Liver (tissue), 9 donors: ENCODE measurements around the gene USP49. TPM values are rescaled to one million over a fixed set of nuclear protein-coding genes. Genes with fewer than 3 reads are reported as not detected.

Source experiments
- DNase-seq: peaks from one replicate; pipeline ENCODE4 v3.0.0-alpha.2; 2017; ENCODE audit warnings: low spot score
- H3K27ac ChIP-seq, 2 donors: one replicate each; pipeline ENCODE4 v1.7.0; 2013; ENCODE audit warnings: inconsistent platforms in 2 of 2, low read length in 2 of 2, control low read depth in 1 of 2, low read depth in 1 of 2, mild to moderate bottlenecking in 1 of 2
- H3K27me3 ChIP-seq, 4 donors: one replicate each; pipeline versions ENCODE4 v1.6.1 to v1.7.0; 2013; ENCODE audit warnings: low read length in 3 of 4, inconsistent platforms in 1 of 4, mild to moderate bottlenecking in 1 of 4, moderate library complexity in 1 of 4; ENCODE audit not compliant: control insufficient read depth in 4 of 4, insufficient read depth in 4 of 4
- H3K36me3 ChIP-seq, 4 donors: one replicate each; pipeline versions ENCODE4 v1.6.1 to v1.7.0; 2013; ENCODE audit warnings: low read length in 3 of 4, mild to moderate bottlenecking in 3 of 4, low read depth in 1 of 4, moderate library complexity in 1 of 4; ENCODE audit not compliant: control insufficient read depth in 4 of 4, insufficient read depth in 3 of 4
- H3K4me1 ChIP-seq, 4 donors: one replicate each; pipeline versions ENCODE4 v1.6.1 to v1.7.0; 2013; ENCODE audit warnings: low read length in 3 of 4, mild to moderate bottlenecking in 3 of 4, moderate library complexity in 1 of 4; ENCODE audit not compliant: control insufficient read depth in 4 of 4, insufficient read depth in 4 of 4
- H3K4me3 ChIP-seq, 3 donors: one replicate each; pipeline versions ENCODE4 v1.6.1 to v1.7.0; 2013; ENCODE audit warnings: low read length in 3 of 3, control low read depth in 1 of 3, low read depth in 1 of 3, mild to moderate bottlenecking in 1 of 3
- H3K9ac ChIP-seq, 2 donors: one replicate each; pipeline ENCODE4 v1.7.0; 2013; ENCODE audit warnings: low read length in 2 of 2, mild to moderate bottlenecking in 2 of 2, moderate library complexity in 2 of 2, control low read depth in 1 of 2, low read depth in 1 of 2
- H3K9me3 ChIP-seq, 4 donors: one replicate each; pipeline versions ENCODE4 v1.6.1 to v1.7.0; 2013; ENCODE audit warnings: low read length in 3 of 4; ENCODE audit not compliant: control insufficient read depth in 4 of 4
- FOXA1 ChIP-seq: IDR thresholded peaks from 2 replicates; pipeline ENCODE4 v1.6.1; 2016; ENCODE audit warnings: antibody characterized with exemption
- GABPA ChIP-seq, 2 donors: IDR thresholded peaks in 1 of 2; conservative IDR thresholded peaks in 1 of 2; 2 replicates each; pipeline ENCODE4 v1.6.1; 2016; ENCODE audit warnings: antibody characterized with exemption in 2 of 2, mild to moderate bottlenecking in 1 of 2, moderate library complexity in 1 of 2
- HNF4A ChIP-seq, 2 donors: conservative IDR thresholded peaks; 2 replicates each; pipeline ENCODE4 v1.6.1; 2016; ENCODE audit warnings: antibody characterized with exemption in 2 of 2, mild to moderate bottlenecking in 2 of 2
- HNF4G ChIP-seq: IDR thresholded peaks from 2 replicates; pipeline ENCODE4 v1.6.1; 2016; ENCODE audit warnings: antibody characterized with exemption
- JUND ChIP-seq, 2 donors: IDR thresholded peaks; 2 replicates each; pipeline ENCODE4 v1.6.1; 2016; ENCODE audit warnings: antibody characterized with exemption in 2 of 2
- NR2F2 ChIP-seq: IDR thresholded peaks from 2 replicates; pipeline ENCODE4 v1.6.1; 2016; ENCODE audit warnings: antibody characterized with exemption
- RAD21 ChIP-seq, 2 donors: IDR thresholded peaks; 2 replicates each; pipeline ENCODE4 v1.6.1; 2016; ENCODE audit warnings: antibody characterized with exemption in 2 of 2, mild to moderate bottlenecking in 2 of 2
- RXRA ChIP-seq, 2 donors: IDR thresholded peaks; 2 replicates each; pipeline ENCODE4 v1.6.1; 2017 to 2018; ENCODE audit warnings: antibody characterized with exemption in 2 of 2, mild to moderate bottlenecking in 1 of 2
- SP1 ChIP-seq: IDR thresholded peaks from 2 replicates; pipeline ENCODE4 v1.6.1; 2018; ENCODE audit warnings: antibody characterized with exemption, mild to moderate bottlenecking
- TAF1 ChIP-seq: conservative IDR thresholded peaks from 2 replicates; pipeline ENCODE4 v1.6.1; 2016; ENCODE audit warnings: antibody characterized with exemption, mild to moderate bottlenecking
- YY1 ChIP-seq: IDR thresholded peaks from 2 replicates; pipeline ENCODE4 v1.6.1; 2016; ENCODE audit warnings: antibody characterized with exemption, mild to moderate bottlenecking
- WGBS: extraction: QIAGEN DNeasy Blood & Tissue Kit; methylation state at CpG from one replicate; pipeline ENCODE4 v1.1.7; 2013; 5-methylcytosine and 5-hydroxymethylcytosine counted together
- polyA plus RNA-seq, 2 donors: library from polyadenylated mRNA; stranded (reverse) in 1 of 2; unstranded in 1 of 2; fragments of 200-250 nt in 1 of 2; fragments of >200 nt in 1 of 2; fragmentation: Nextera tagmentation in 1 of 2; extraction: Ambion mirVana in 1 of 2; gene quantifications; one replicate each; pipeline versions ENCODE4 v1.2.1 to v1.2.3, GENCODE V29; 2013 to 2015
- total RNA-seq, 2 donors: library from RNA; depleted of rRNA; stranded (reverse); fragments of >200 nt; gene quantifications; one replicate each; pipeline ENCODE4 v1.2.3, GENCODE V29; 2014
- TF ChIP-seq, protein P1 (sequence below): fragments of 150-350 bp; IDR thresholded peaks from 2 replicates; pipeline ENCODE4 v1.5.1; 2017; ENCODE audit warnings: improper control_type of control experiment, low read depth, low read length; ENCODE audit not compliant: missing input control
- TF ChIP-seq, protein P2 (sequence below): IDR thresholded peaks from 2 replicates; pipeline ENCODE4 v1.6.1; 2016; ENCODE audit warnings: antibody characterized with exemption
- TF ChIP-seq, protein P3 (sequence below): IDR thresholded peaks from 2 replicates; pipeline ENCODE4 v1.6.1; 2016; ENCODE audit warnings: antibody characterized with exemption
- donor health status: healthy.
- donor health status: healthy.
- donor health status: healthy.
- donor health status: healthy.
- donor health status: healthy.

Gene USP49
- total and polyA plus RNA-seq, 4 donors, result 0.33 to 3.4 (median 1.1) TPM

DNA sequence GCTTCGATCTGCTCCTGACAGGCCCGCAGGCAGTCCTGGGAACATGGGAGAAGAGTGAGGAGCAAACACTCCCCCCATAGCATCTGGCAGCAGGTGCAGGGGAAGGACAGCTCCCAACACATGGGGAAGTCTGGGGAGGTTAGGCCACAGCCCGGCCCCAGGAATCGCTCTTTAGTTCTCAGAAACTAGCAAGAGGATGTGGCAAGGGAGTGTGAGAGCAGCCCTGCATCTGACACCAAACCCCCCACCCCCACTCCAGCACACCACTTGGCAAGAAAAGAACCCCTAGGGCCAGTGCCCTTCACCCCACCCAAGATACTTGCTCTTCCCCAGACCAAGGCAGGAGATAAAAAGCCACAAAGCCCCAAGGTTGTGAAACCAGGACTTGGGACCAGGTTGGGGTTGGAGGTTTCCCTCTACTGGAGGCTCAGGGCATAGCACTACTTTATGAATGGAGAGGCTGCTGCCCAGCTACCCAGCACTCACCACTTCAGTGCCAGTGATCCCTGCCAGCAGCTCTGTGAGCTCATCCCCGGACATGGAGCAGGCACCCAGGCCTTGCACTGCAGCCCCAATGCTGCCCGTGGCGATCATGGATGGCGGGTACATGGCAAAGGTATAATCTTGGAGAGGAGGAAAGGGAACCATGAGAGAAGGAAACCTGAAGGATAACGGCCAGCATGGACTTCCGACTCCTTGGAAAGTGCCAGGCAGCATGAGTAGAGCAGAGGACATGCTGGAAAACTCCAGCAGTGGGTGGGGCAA is 41.1 kb upstream of the USP49 start:
- Histone ChIP-seq H3K9me3 (no peaks in the 10 kb centered on the region), H3K4me1 (peaks cover 3 to 27% (median 15%) of the 10 kb centered on the region in 4 donors), H3K27ac (peak overlapping the region; percentile 33 to 61), H3K9ac (no peak overlapping the region), H3K4me3 (no peak overlapping the region), H3K27me3 (no peaks in the 10 kb centered on the region), H3K36me3 (peaks cover 5 to 38% (median 27%) of the 10 kb centered on the region in 4 donors)
- TF ChIP-seq RAD21 (IDR thresholded peaks at IDR 0.05), result peak; percentile 77 to 85
- TF ChIP-seq NR2F2, result no peak
- TF ChIP-seq HNF4A (conservative IDR thresholded peaks at IDR 0.05), result peak; percentile 88 to 91
- TF ChIP-seq, protein P1, sequence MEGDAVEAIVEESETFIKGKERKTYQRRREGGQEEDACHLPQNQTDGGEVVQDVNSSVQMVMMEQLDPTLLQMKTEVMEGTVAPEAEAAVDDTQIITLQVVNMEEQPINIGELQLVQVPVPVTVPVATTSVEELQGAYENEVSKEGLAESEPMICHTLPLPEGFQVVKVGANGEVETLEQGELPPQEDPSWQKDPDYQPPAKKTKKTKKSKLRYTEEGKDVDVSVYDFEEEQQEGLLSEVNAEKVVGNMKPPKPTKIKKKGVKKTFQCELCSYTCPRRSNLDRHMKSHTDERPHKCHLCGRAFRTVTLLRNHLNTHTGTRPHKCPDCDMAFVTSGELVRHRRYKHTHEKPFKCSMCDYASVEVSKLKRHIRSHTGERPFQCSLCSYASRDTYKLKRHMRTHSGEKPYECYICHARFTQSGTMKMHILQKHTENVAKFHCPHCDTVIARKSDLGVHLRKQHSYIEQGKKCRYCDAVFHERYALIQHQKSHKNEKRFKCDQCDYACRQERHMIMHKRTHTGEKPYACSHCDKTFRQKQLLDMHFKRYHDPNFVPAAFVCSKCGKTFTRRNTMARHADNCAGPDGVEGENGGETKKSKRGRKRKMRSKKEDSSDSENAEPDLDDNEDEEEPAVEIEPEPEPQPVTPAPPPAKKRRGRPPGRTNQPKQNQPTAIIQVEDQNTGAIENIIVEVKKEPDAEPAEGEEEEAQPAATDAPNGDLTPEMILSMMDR, result peak; percentile 92
- TF ChIP-seq HNF4G, result peak; percentile 74
- WGBS, result 50% methylated on average over 10 of the region's 10 CpGs
- peak; percentile 73 for DNase-seq

DNA sequence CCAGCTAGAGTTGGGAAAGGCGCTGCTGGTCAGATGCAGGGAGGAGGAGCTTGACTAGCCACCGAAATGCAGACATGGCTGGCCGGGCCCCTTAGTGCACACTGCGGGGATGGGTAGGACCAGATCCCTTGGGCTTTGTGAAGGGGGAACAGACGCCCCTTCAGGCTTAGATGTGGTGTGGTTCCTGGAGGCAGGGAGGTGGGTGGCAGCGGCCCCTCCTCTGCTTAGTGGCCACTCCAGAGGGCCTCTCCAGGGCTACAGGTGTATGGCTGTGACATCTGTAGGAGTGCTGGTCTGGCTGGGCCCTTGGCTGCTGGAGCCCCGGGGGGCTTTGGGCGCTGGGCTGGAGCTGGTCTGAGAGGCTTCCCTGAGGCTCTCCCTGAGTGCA is 40.5 kb upstream of the USP49 start:
- peaks cover 3 to 21% (median 11%) of the 10 kb centered on the region in 4 donors for H3K4me1 ChIP-seq
- no peak for DNase-seq
- H3K9me3 ChIP-seq, result no peaks in the 10 kb centered on the region
- H3K9ac ChIP-seq, result no peak overlapping the region
- peak overlapping the region in 1 of 2 donors; percentile 33 for H3K27ac ChIP-seq
- H3K27me3 ChIP-seq, result no peaks in the 10 kb centered on the region
- peaks cover 7 to 44% (median 33%) of the 10 kb centered on the region in 4 donors for H3K36me3 ChIP-seq
- no peak for TF ChIP-seq GABPA (IDR thresholded peaks at IDR 0.05 in 1 of 2, conservative IDR thresholded peaks at IDR 0.05 in 1 of 2)
- no peak for TF ChIP-seq FOXA1
- no peak for TF ChIP-seq YY1
- TF ChIP-seq, protein P2, sequence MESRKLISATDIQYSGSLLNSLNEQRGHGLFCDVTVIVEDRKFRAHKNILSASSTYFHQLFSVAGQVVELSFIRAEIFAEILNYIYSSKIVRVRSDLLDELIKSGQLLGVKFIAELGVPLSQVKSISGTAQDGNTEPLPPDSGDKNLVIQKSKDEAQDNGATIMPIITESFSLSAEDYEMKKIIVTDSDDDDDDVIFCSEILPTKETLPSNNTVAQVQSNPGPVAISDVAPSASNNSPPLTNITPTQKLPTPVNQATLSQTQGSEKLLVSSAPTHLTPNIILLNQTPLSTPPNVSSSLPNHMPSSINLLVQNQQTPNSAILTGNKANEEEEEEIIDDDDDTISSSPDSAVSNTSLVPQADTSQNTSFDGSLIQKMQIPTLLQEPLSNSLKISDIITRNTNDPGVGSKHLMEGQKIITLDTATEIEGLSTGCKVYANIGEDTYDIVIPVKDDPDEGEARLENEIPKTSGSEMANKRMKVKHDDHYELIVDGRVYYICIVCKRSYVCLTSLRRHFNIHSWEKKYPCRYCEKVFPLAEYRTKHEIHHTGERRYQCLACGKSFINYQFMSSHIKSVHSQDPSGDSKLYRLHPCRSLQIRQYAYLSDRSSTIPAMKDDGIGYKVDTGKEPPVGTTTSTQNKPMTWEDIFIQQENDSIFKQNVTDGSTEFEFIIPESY, result no peak
- no peak for TF ChIP-seq JUND (IDR thresholded peaks at IDR 0.05)
- TF ChIP-seq NR2F2, result no peak
- TF ChIP-seq TAF1, result no peak
- no peak for TF ChIP-seq RAD21 (IDR thresholded peaks at IDR 0.05)
- TF ChIP-seq SP1, result no peak
- TF ChIP-seq, protein P3, sequence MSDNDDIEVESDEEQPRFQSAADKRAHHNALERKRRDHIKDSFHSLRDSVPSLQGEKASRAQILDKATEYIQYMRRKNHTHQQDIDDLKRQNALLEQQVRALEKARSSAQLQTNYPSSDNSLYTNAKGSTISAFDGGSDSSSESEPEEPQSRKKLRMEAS, result no peak
- TF ChIP-seq, protein P1, result no peak
- TF ChIP-seq HNF4G, result no peak
- TF ChIP-seq HNF4A (conservative IDR thresholded peaks at IDR 0.05), result no peak
- TF ChIP-seq RXRA (IDR thresholded peaks at IDR 0.05), result no peak
- 81% methylated on average over 8 of the region's 8 CpGs for WGBS
- H3K4me3 ChIP-seq, result no peak overlapping the region
